ENCODE results near the gene NPHP4. TPM values are rescaled to one million over a fixed set of nuclear protein-coding genes. Genes with fewer than 3 reads are reported as not detected.

Gene NPHP4
- total RNA-seq, 1 donor = 8.0 TPM

DNA sequence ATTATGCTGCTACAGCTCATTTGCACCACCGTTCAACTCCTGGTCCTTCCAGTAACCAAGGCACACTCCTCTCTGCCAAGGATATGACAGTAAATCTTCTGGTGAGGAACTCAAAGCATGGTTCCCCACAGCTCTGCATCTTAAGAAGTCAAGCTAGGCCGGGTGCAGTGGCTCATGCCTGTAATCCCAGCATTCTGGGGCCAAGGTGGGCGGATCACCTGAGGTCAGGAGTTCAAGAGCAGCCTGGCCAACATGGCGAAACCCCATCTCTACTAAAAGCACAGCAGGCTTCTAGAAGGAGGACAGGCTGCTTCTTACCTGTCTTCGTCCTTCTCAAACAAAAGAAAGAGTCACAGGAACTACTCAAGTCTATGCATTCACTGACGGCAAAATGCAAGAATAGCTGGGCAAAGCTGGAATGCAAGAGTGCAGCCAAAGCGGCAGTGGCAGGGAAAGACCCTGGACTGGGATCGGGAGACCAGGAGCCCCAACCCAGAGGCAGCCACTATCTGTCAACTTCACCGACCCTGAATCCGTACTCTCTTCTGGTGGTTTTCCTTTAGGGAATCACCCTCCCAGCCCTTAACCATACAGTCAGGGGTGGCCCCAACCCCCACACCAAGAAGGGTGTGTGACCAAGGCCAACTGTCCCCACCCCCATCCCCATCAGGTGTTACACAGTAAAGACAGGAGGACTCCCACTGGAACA is 75.5 kb downstream of the NPHP4 start:
- no peaks in the 10 kb centered on the region for H3K79me2 ChIP-seq (ENCODE audit: insufficient read depth, low read length)
- H3K27me3 ChIP-seq (ENCODE audit: insufficient read depth, low read length) = no peaks in the 10 kb centered on the region
- H4K20me1 ChIP-seq (ENCODE audit: insufficient read depth, low read length) = peaks cover 2% of the 10 kb centered on the region
- H3K36me3 ChIP-seq (ENCODE audit: insufficient read depth, low read length) = no peaks in the 10 kb centered on the region
- H3K27ac ChIP-seq (ENCODE audit: low read depth, low read length) = no peak overlapping the region
- no peak overlapping the region for H3K4me2 ChIP-seq (ENCODE audit: insufficient read depth, low read length)
- TF ChIP-seq, protein P1, sequence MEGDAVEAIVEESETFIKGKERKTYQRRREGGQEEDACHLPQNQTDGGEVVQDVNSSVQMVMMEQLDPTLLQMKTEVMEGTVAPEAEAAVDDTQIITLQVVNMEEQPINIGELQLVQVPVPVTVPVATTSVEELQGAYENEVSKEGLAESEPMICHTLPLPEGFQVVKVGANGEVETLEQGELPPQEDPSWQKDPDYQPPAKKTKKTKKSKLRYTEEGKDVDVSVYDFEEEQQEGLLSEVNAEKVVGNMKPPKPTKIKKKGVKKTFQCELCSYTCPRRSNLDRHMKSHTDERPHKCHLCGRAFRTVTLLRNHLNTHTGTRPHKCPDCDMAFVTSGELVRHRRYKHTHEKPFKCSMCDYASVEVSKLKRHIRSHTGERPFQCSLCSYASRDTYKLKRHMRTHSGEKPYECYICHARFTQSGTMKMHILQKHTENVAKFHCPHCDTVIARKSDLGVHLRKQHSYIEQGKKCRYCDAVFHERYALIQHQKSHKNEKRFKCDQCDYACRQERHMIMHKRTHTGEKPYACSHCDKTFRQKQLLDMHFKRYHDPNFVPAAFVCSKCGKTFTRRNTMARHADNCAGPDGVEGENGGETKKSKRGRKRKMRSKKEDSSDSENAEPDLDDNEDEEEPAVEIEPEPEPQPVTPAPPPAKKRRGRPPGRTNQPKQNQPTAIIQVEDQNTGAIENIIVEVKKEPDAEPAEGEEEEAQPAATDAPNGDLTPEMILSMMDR (IDR thresholded peaks at IDR 0.05; ENCODE audit: extremely low read depth, low read depth, low read length) = no peak
- peaks cover 6% of the 10 kb centered on the region for H3K4me1 ChIP-seq (ENCODE audit: insufficient read depth, low read length)
- no peak overlapping the region for H2AFZ ChIP-seq (ENCODE audit: low read length)
- no peaks in the 10 kb centered on the region for H3K9me3 ChIP-seq (ENCODE audit: low read depth, low read length)
- H3K4me3 ChIP-seq (ENCODE audit: insufficient read depth, low read length) = no peak overlapping the region
- peak; percentile 21 for DNase-seq (ENCODE audit: insufficient read length, low spot score, missing footprints)

DNA sequence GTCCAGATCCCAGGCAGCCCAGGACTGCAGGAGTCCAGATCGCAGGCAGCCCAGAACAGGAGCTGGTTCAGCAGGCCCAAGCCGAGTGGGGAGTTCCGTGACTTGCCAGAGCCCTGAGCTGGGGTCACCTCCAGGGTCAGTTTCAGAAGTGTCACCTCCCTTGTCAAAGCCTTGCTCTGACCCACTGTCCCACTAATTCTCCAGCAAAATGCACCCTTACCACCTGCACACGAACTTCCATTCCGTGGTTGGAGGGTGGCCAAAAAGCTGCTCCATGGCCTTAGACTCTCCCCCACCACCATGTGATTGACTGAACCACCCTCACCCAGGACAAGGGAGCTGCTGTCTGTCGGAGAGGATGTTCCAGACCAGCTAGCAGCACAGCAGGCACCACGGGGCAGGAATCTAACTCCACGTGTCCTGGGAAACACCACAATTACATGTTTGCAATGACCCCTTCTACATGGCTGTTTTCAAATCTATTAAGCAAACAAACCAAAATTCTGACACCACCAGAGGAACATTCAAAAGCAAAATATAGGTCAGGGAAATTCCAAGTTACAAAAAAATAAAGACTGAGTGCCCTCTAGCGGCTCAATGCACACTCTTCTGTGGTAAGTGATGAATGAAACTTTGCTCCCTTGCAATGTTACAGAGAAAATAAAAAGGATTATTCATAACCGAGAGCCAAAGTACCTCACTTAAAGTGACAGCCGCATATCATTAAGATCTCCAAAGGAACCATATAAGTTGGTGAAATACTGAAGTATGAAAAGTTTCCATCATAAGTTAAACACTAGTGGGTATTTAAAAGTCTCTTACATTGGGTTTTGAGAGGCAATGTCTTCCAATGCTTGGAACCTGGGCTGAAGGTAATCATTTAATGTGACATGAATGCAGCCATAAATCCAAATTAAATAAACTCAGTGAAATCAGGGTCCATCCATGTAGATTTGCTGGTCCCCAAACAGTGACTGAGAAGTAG is 76.3 kb downstream of the NPHP4 start:
- peak; percentile 90 for DNase-seq (ENCODE audit: insufficient read length, low spot score, missing footprints)
- H3K4me2 ChIP-seq (ENCODE audit: insufficient read depth, low read length) = no peak overlapping the region
- H3K27ac ChIP-seq (ENCODE audit: low read depth, low read length) = no peak overlapping the region
- H3K36me3 ChIP-seq (ENCODE audit: insufficient read depth, low read length) = no peaks in the 10 kb centered on the region
- H4K20me1 ChIP-seq (ENCODE audit: insufficient read depth, low read length) = peaks cover 2% of the 10 kb centered on the region
- no peaks in the 10 kb centered on the region for H3K27me3 ChIP-seq (ENCODE audit: insufficient read depth, low read length)
- H3K79me2 ChIP-seq (ENCODE audit: insufficient read depth, low read length) = no peaks in the 10 kb centered on the region
- no peaks in the 10 kb centered on the region for H3K9me3 ChIP-seq (ENCODE audit: low read depth, low read length)
- no peak overlapping the region for H2AFZ ChIP-seq (ENCODE audit: low read length)
- TF ChIP-seq, protein P1 (IDR thresholded peaks at IDR 0.05; ENCODE audit: extremely low read depth, low read depth, low read length) = peak; percentile 90
- H3K4me1 ChIP-seq (ENCODE audit: insufficient read depth, low read length) = peaks cover 6% of the 10 kb centered on the region
- H3K4me3 ChIP-seq (ENCODE audit: insufficient read depth, low read length) = no peak overlapping the region

DNA sequence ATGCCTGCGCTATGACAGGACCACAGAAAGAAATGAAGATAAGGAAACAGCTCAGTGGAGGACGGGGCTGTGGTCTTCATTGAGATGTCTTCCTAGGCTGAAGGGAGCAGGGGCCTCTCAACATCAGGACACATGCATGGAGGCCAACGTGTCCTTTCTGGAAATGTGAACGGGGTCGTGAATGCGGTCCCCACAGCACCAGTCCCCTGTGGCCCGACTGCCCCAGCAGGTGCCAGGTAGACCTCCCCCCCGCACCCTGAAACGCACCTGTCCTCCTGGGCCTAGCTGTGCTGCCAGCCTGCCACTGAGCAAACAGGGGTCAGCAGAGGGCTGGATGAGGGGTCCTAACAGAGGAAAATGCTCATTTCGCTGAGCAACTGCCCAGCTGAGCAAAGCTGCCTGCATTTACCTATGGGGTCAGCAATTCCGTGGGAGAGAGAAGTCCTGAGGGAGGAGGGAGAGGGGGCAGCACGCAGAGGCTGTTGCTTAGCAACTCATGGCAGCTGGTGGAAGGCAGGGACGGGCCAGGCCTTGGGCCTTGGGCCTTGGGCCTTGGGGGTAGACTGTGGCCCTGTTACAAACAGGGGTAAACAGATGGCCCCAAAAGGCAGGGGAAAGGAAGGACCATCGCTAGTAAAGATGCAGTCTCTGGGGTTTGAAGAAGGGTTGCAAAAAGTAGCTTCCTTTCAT is 77.4 kb downstream of the NPHP4 start:
- Histone ChIP-seq H3K79me2 (ENCODE audit: insufficient read depth, low read length) (no peaks in the 10 kb centered on the region), H3K4me3 (ENCODE audit: insufficient read depth, low read length) (no peak overlapping the region), H3K36me3 (ENCODE audit: insufficient read depth, low read length) (no peaks in the 10 kb centered on the region), H3K4me1 (ENCODE audit: insufficient read depth, low read length) (peaks cover 6% of the 10 kb centered on the region), H3K4me2 (ENCODE audit: insufficient read depth, low read length) (no peak overlapping the region), H3K9me3 (ENCODE audit: low read depth, low read length) (no peaks in the 10 kb centered on the region), H4K20me1 (ENCODE audit: insufficient read depth, low read length) (peaks cover 2% of the 10 kb centered on the region), H3K27me3 (ENCODE audit: insufficient read depth, low read length) (no peaks in the 10 kb centered on the region), H3K27ac (ENCODE audit: low read depth, low read length) (no peak overlapping the region), H2AFZ (ENCODE audit: low read length) (no peak overlapping the region)
- peak; percentile 36 for DNase-seq (ENCODE audit: insufficient read length, low spot score, missing footprints)
- TF ChIP-seq, protein P1 (IDR thresholded peaks at IDR 0.05; ENCODE audit: extremely low read depth, low read depth, low read length) = no peak
